Testis (tissue), 2 donors: ENCODE measurements around the gene SLC22A23.

Experiments used
- CTCF ChIP-seq, 3 experiments: fragments of 450-650 bp in 2 of 3; fragments of 200-600 bp in 1 of 3; sonication (generic) in 1 of 3; IDR thresholded peaks; one replicate each; pipeline ENCODE4 v1.5.1; 2016 to 2019; ENCODE audit warnings: antibody characterized with exemption in 3 of 3, mild to moderate bottlenecking in 2 of 3, moderate library complexity in 1 of 3
- POLR2A ChIP-seq: fragments of 450-650 bp; IDR thresholded peaks from one replicate; pipeline ENCODE4 v1.6.1; 2017; ENCODE audit warnings: antibody characterized with exemption, mild to moderate bottlenecking, moderate library complexity

GRCh38 chr6:3381233-3381921 is 75.5 kb downstream of the SLC22A23 start:
- TF ChIP-seq POLR2A: no peak
- no peak for TF ChIP-seq CTCF (IDR thresholded peaks at IDR 0.05)
